Osteocyte (in vitro differentiated cells): ENCODE results near the gene ACRBP. TPM values are rescaled to one million over a fixed set of nuclear protein-coding genes. Genes with fewer than 3 reads are reported as not detected.

Experiments
- DNase-seq: peaks from one replicate; pipeline ENCODE4 v3.0.0; 2021; ENCODE audit warnings: mixed read lengths; ENCODE audit not compliant: unreplicated experiment; ENCODE audit errors: extremely low spot score
- H3K27ac Mint-ChIP-seq: one replicate; pipeline ENCODE4 v1.8.0; 2021; ENCODE audit warnings: mild to moderate bottlenecking, mixed read lengths; ENCODE audit not compliant: unreplicated experiment
- H3K27me3 Mint-ChIP-seq: one replicate; pipeline ENCODE4 v1.8.0; 2021; ENCODE audit warnings: mixed read lengths; ENCODE audit not compliant: unreplicated experiment
- H3K36me3 Mint-ChIP-seq: one replicate; pipeline ENCODE4 v1.8.0; 2021; ENCODE audit warnings: mixed read lengths; ENCODE audit not compliant: unreplicated experiment
- H3K4me1 Mint-ChIP-seq: one replicate; pipeline ENCODE4 v1.8.0; 2021; ENCODE audit warnings: mixed read lengths; ENCODE audit not compliant: unreplicated experiment
- H3K4me3 Mint-ChIP-seq: one replicate; pipeline ENCODE4 v1.8.0; 2021; ENCODE audit warnings: mild to moderate bottlenecking, moderate library complexity, mixed read lengths; ENCODE audit not compliant: unreplicated experiment
- H3K9me3 Mint-ChIP-seq: one replicate; pipeline ENCODE4 v1.8.0; 2021; ENCODE audit warnings: mixed read lengths; ENCODE audit not compliant: unreplicated experiment
- total RNA-seq: library from RNA; stranded (reverse); gene quantifications from 2 replicates; pipeline ENCODE4 v1.2.1, GENCODE V29; 2021
- TF ChIP-seq, protein P1 (sequence below): fragments of 200-600 bp; sonication (generic); IDR thresholded peaks from 2 replicates; pipeline ENCODE4 v1.5.0; 2021; ENCODE audit warnings: antibody characterized with exemption, mild to moderate bottlenecking, moderate library complexity

Gene ACRBP
- total RNA-seq, 1 donor from 2014 or later, result 1.0 TPM

DNA sequence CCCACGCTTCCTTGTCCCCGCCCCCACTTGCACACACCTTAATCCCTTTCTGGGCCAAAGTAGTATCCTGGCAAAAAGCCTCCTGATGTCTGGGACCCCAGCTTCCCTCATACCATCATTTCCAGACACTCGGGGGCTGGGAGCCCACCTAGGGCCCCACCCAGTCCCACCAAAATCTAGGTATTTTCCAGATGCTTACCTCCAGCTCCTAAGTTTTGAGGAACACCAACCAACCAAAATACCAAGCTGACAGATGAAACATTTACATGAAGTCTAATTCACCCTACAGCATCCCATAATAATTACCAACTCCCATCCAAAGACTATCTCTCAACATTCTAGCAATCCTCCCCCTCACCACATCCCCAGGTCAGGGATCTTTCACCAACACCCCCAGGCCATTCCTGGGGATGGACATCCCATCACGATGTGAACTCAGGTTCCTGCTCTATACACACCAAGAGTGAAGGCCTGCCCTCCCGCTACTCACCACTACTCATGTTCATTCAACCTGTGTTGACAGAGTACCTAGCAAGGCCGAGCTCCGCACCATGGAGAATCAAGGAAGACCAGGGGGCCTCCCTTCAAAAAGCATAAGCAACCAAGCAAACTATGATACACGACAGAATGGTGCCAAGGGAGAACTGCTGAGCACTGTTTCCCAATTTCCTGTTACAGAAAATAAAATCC lies 38.5 kb downstream of the ACRBP start:
- Mint-ChIP-seq H3K4me1 (peaks cover 48% of the 10 kb centered on the region), H3K36me3 (peaks cover 9% of the 10 kb centered on the region), H3K27me3 (no peaks in the 10 kb centered on the region), H3K4me3 (no peak overlapping the region), H3K9me3 (no peaks in the 10 kb centered on the region), H3K27ac (no peak overlapping the region)
- no peak for DNase-seq
- TF ChIP-seq, protein P1, sequence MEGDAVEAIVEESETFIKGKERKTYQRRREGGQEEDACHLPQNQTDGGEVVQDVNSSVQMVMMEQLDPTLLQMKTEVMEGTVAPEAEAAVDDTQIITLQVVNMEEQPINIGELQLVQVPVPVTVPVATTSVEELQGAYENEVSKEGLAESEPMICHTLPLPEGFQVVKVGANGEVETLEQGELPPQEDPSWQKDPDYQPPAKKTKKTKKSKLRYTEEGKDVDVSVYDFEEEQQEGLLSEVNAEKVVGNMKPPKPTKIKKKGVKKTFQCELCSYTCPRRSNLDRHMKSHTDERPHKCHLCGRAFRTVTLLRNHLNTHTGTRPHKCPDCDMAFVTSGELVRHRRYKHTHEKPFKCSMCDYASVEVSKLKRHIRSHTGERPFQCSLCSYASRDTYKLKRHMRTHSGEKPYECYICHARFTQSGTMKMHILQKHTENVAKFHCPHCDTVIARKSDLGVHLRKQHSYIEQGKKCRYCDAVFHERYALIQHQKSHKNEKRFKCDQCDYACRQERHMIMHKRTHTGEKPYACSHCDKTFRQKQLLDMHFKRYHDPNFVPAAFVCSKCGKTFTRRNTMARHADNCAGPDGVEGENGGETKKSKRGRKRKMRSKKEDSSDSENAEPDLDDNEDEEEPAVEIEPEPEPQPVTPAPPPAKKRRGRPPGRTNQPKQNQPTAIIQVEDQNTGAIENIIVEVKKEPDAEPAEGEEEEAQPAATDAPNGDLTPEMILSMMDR, result no peak

DNA sequence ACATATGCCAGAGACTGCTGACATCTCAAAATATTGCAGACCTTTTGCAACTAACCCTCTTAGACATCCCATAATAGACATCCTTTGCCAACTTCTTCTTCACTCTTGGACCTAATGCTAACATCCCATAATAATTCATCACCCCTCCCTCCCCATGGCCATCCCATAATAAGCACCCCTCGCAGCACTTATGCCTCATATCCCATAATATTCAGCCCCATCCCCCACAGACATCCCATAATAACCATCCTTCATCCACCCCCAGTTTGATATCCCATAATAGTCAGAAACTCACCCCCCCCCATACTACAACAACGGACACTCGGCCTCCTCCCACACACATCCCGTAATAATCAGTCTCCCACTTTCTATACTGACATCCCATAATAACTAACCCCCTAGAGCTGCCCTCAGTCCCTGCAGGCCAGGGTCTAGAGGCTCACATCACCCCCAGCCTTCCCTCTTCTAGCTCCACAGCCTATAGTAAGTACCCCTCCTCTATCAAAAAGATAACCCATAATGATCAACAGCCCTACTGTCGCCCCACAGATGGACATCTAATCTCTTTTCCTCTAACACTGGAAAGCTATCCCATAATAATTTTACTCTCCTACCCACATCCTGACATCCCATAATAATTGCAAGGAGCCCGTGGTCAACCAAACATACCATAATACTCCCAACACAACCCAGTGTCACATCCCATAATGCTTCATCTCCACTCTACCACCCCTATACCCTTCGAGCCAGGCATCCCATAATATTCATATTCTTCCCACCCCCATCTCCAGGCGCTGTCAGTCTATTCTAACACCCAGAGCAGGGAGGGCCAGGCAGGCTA lies 39.3 kb downstream of the ACRBP start:
- Mint-ChIP-seq H3K4me1 (peaks cover 49% of the 10 kb centered on the region), H3K36me3 (peaks cover 15% of the 10 kb centered on the region), H3K27me3 (no peaks in the 10 kb centered on the region), H3K27ac (no peak overlapping the region), H3K9me3 (no peaks in the 10 kb centered on the region), H3K4me3 (no peak overlapping the region)
- TF ChIP-seq, protein P1, result no peak
- no peak for DNase-seq

DNA sequence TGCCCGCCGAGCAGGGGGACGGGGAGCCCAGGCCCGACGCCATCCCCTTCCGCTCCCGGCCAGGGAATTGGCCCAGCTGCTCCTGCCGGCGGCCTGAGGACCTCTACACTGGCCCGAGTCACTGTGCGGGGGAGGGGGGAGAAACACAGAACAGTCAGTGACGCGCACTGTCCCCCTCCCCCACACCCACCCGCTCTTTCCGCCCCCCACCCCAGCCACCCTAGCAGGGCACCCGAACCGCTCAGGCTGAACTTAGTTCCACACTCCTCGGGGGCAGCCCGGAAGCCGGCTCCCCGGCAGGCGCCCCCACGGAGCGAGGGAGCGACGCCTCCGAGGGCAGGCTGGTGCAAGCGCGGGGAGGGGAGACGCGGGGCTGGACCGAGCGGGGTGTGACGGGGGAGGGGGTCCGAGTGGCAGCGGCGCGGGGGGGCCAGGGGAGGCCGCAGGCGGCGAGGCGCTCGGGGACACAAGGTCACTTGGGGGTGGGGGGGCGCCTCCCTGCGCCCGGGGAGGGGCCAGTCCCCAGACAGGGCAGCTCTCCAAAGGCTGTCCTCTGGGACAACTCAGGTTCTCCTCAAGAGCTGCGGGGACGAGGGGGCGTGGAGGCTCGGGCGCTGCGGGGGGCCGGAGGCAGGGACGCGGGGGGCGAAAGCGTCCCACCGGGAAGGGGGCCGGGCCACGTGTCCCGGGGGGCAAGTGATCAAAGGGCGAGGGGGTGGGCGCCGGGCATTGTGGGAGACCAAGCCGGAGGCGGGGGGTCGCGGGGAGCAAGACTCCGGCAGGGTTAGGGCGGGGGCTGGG lies 40.7 kb downstream of the ACRBP start:
- Mint-ChIP-seq H3K36me3 (peaks cover 27% of the 10 kb centered on the region), H3K4me1 (peaks cover 43% of the 10 kb centered on the region), H3K27me3 (no peaks in the 10 kb centered on the region), H3K27ac (peak overlapping the region; percentile 78), H3K4me3 (no peak overlapping the region), H3K9me3 (no peaks in the 10 kb centered on the region)
- TF ChIP-seq, protein P1, result no peak
- DNase-seq, result peak; percentile 85

DNA sequence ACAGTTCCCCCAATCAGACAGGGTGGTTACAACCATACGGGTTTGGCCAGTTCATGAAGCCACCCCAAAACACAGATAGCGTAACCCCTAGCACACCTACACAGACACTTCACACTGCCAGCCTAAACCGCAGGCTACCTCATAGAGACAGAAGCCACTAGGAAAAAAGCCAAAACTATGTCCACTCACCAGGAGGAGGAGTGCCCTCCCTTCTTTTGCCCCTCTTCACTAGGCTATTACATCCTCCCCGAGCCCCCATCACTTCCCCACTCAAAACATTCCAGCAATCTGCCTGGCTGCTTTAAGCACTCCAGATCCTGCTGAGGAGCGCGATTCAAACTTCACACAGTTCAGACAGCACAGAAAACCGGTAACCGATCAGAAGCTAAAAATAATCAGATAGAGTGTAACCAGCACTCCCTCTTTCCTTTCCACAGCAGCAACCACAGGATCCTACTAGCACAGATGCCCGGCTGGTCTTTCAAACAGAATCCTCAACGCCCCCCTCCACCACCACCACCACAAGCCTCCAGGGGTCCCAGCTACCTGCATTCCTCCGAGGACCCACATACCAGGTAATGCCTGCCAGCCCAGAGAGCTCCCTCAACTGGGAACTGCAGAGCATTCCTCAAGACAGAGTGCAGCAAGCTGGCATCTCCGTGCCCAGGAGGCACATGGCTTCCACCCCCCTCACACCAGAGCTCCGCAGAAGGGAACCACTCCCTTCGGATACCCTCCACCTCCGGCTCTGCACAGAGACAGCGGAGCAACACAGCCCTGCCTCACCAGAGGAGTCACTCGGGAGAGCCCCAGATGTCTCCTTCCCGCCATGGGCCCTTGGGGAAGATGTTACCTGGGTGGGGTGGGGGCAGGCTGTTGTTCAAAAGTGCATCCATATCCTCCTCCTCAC lies 41.6 kb downstream of the ACRBP start:
- DNase-seq, result no peak
- no peaks in the 10 kb centered on the region for H3K9me3 Mint-ChIP-seq
- H3K27me3 Mint-ChIP-seq, result no peaks in the 10 kb centered on the region
- peak overlapping the region; percentile 78 for H3K27ac Mint-ChIP-seq
- H3K4me3 Mint-ChIP-seq, result no peak overlapping the region
- H3K36me3 Mint-ChIP-seq, result peaks cover 35% of the 10 kb centered on the region
- peaks cover 39% of the 10 kb centered on the region for H3K4me1 Mint-ChIP-seq
- TF ChIP-seq, protein P1, result no peak
